Measurements from ENCODE around the gene CYP21A2.
"Not testable (repeated sequence)": the region's sequence is repeated elsewhere in the genome, so short reads cannot be mapped to it uniquely, and the experiment has no call there.

GRCh38 chr6:32038878-32039277, 663 bp downstream of the CYP21A2 start:
- not testable (repeated sequence) for TF ChIP-seq CTCF (IDR thresholded peaks at IDR 0.05; ENCODE audit: poor library complexity); EZH2 (IDR thresholded peaks at IDR 0.05; ENCODE audit: borderline replicate concordance); EZH2phosphoT487 (IDR thresholded peaks at IDR 0.05; ENCODE audit: low read depth, severe bottlenecking, unreplicated experiment)

Measured in hepatocyte (in vitro differentiated cells).